Measurements from ENCODE around the gene YPEL1. TPM values are rescaled to one million over a fixed set of nuclear protein-coding genes. Genes with fewer than 3 reads are reported as not detected.
"Not testable (repeated sequence)": the region's sequence is repeated elsewhere in the genome, so short reads cannot be mapped to it uniquely, and the experiment has no call there.

The YPEL1 gene
- total and polyA plus RNA-seq, 4 donors: 0.83 to 4.8 (median 2.2) TPM

- H3K9me3 ChIP-seq (ENCODE audit: control insufficient read depth in 4 of 4, low read length in 3 of 4): no peaks in the 10 kb centered on the region
- H3K27me3 ChIP-seq (ENCODE audit: control insufficient read depth in 4 of 4, insufficient read depth in 4 of 4, low read length in 3 of 4): no peaks in the 10 kb centered on the region
- DNase-seq (ENCODE audit: low spot score): no peak
- no peak overlapping the region for H3K4me3 ChIP-seq (ENCODE audit: low read depth in 1 of 3, low read length in 3 of 3)
- WGBS: 97% methylated on average over 21 of the region's 21 CpGs
- no peak for TF ChIP-seq ATF3 (IDR thresholded peaks at IDR 0.05)
- TF ChIP-seq REST (IDR thresholded peaks at IDR 0.05): no peak
- TF ChIP-seq RAD21 (IDR thresholded peaks at IDR 0.05): no peak
- TF ChIP-seq RXRA (IDR thresholded peaks at IDR 0.05): no peak
- H3K27ac ChIP-seq (ENCODE audit: low read depth in 1 of 2, low read length in 2 of 2): no peak overlapping the region
- peaks cover 8 to 33% (median 17%) of the 10 kb centered on the region in 4 donors for H3K36me3 ChIP-seq (ENCODE audit: control insufficient read depth in 4 of 4, insufficient read depth in 3 of 4, low read depth in 1 of 4, low read length in 3 of 4)
- H3K4me1 ChIP-seq (ENCODE audit: control insufficient read depth in 4 of 4, insufficient read depth in 4 of 4, low read length in 3 of 4): peaks cover 2 to 6% (median 5%) of the 10 kb centered on the region in 4 donors
- H3K9ac ChIP-seq (ENCODE audit: low read depth in 1 of 2, low read length in 2 of 2): no peak overlapping the region
Observed at GRCh38 chr22:21680830-21681565, 54.6 kb downstream of the YPEL1 start.

- Histone ChIP-seq H3K27ac (ENCODE audit: low read depth in 1 of 2, low read length in 2 of 2) (no peak overlapping the region), H3K27me3 (ENCODE audit: control insufficient read depth in 4 of 4, insufficient read depth in 4 of 4, low read length in 3 of 4) (no peaks in the 10 kb centered on the region), H3K4me3 (ENCODE audit: low read depth in 1 of 3, low read length in 3 of 3) (no peak overlapping the region), H3K9me3 (ENCODE audit: control insufficient read depth in 4 of 4, low read length in 3 of 4) (no peaks in the 10 kb centered on the region), H3K9ac (ENCODE audit: low read depth in 1 of 2, low read length in 2 of 2) (no peak overlapping the region), H3K4me1 (ENCODE audit: control insufficient read depth in 4 of 4, insufficient read depth in 4 of 4, low read length in 3 of 4) (peaks cover 2 to 10% (median 5%) of the 10 kb centered on the region in 4 donors), H3K36me3 (ENCODE audit: control insufficient read depth in 4 of 4, insufficient read depth in 3 of 4, low read depth in 1 of 4, low read length in 3 of 4) (peaks cover 5 to 27% (median 14%) of the 10 kb centered on the region in 4 donors)
- no peak for TF ChIP-seq RAD21 (IDR thresholded peaks at IDR 0.05)
- no peak for TF ChIP-seq ATF3 (IDR thresholded peaks at IDR 0.05)
- no peak for TF ChIP-seq JUND (IDR thresholded peaks at IDR 0.05)
- no peak for TF ChIP-seq MAX (IDR thresholded peaks at IDR 0.05)
- no peak for TF ChIP-seq HNF4G (IDR thresholded peaks at IDR 0.05)
- no peak for TF ChIP-seq RXRA (IDR thresholded peaks at IDR 0.05)
- no peak for TF ChIP-seq FOXA1 (IDR thresholded peaks at IDR 0.05)
- no peak for TF ChIP-seq YY1 (IDR thresholded peaks at IDR 0.05)
- no peak for TF ChIP-seq REST (IDR thresholded peaks at IDR 0.05)
- no peak for TF ChIP-seq GABPA (IDR thresholded peaks at IDR 0.05 in 1 of 2, conservative IDR thresholded peaks at IDR 0.05 in 1 of 2)
- no peak for DNase-seq (ENCODE audit: low spot score)
- WGBS: 96% methylated on average over 4 of the region's 4 CpGs
Observed at GRCh38 chr22:21679383-21679782, 56.2 kb downstream of the YPEL1 start.

GRCh38 chr22:21678842-21679241, 56.8 kb downstream of the YPEL1 start:
- 97% methylated on average over 12 of the region's 12 CpGs for WGBS
- not testable (repeated sequence) for H3K27ac ChIP-seq (ENCODE audit: low read depth in 1 of 2, low read length in 2 of 2)
- peaks cover 5 to 29% (median 14%) of the 10 kb centered on the region in 4 donors for H3K36me3 ChIP-seq (ENCODE audit: control insufficient read depth in 4 of 4, insufficient read depth in 3 of 4, low read depth in 1 of 4, low read length in 3 of 4)

More at GRCh38 chr22:21678842-21679241, 56.8 kb downstream of the YPEL1 start:
- not testable (repeated sequence) for H3K4me3 ChIP-seq (ENCODE audit: low read depth in 1 of 3, low read length in 3 of 3); DNase-seq (ENCODE audit: low spot score); H3K9ac ChIP-seq (ENCODE audit: low read depth in 1 of 2, low read length in 2 of 2); H3K27me3 ChIP-seq (ENCODE audit: control insufficient read depth in 4 of 4, insufficient read depth in 4 of 4, low read length in 3 of 4); H3K9me3 ChIP-seq (ENCODE audit: control insufficient read depth in 4 of 4, low read length in 3 of 4)
- peaks cover 2 to 10% (median 5%) of the 10 kb centered on the region in 4 donors for H3K4me1 ChIP-seq (ENCODE audit: control insufficient read depth in 4 of 4, insufficient read depth in 4 of 4, low read length in 3 of 4)

Measured in liver (tissue), 9 donors.